NCI-H69 (cell line): Measurements from ENCODE around the gene ARHGAP29.

Experiments used
- DNase-seq: peaks from one replicate; lab custom pipeline; 2025; lab: John Stamatoyannopoulos, UW

The ARHGAP29 gene

GRCh38 chr1:94265011-94265422, 27.6 kb upstream of the ARHGAP29 start:
- DNase-seq, result peak; percentile 25

GRCh38 chr1:94260635-94261387, 23.4 kb upstream of the ARHGAP29 start:
- no peak for DNase-seq

- DNase-seq, result no peak
Measured at GRCh38 chr1:94259635-94260289, 22.4 kb upstream of the ARHGAP29 start.

GRCh38 chr1:94258873-94259331, 21.5 kb upstream of the ARHGAP29 start:
- peak; percentile 47 for DNase-seq

- no peak for DNase-seq
Measured at GRCh38 chr1:94257444-94257843, 20.1 kb upstream of the ARHGAP29 start.

GRCh38 chr1:94255476-94255875, 18.1 kb upstream of the ARHGAP29 start:
- no peak for DNase-seq

GRCh38 chr1:94254073-94254810, 16.9 kb upstream of the ARHGAP29 start:
- DNase-seq, result no peak

- DNase-seq, result no peak
Measured at GRCh38 chr1:94253456-94254017, 16.2 kb upstream of the ARHGAP29 start.

GRCh38 chr1:94250341-94250740, 13.0 kb upstream of the ARHGAP29 start:
- no peak for DNase-seq

GRCh38 chr1:94248956-94249688, 11.7 kb upstream of the ARHGAP29 start:
- DNase-seq, result no peak

- DNase-seq, result peak; percentile 81
Measured at GRCh38 chr1:94247138-94248094, 10.0 kb upstream of the ARHGAP29 start.

GRCh38 chr1:94246692-94247137, 9.3 kb upstream of the ARHGAP29 start:
- DNase-seq, result peak; percentile 46

- DNase-seq, result no peak
Measured at GRCh38 chr1:94245747-94246438, 8.5 kb upstream of the ARHGAP29 start.

GRCh38 chr1:94244816-94245215, 7.4 kb upstream of the ARHGAP29 start:
- DNase-seq, result no peak

GRCh38 chr1:94243665-94244064, 6.3 kb upstream of the ARHGAP29 start:
- DNase-seq, result no peak

- DNase-seq, result peak; percentile 48
Measured at GRCh38 chr1:94240822-94241221, 3.4 kb upstream of the ARHGAP29 start.

- no peak for DNase-seq
Measured at GRCh38 chr1:94239796-94240195, 2.4 kb upstream of the ARHGAP29 start.

- DNase-seq, result no peak
Measured at GRCh38 chr1:94239051-94239450, 1.7 kb upstream of the ARHGAP29 start.

- DNase-seq, result peak; percentile 65
Measured at GRCh38 chr1:94236630-94237290, 624 bp downstream of the ARHGAP29 start.
